GM18520 (cell line): ENCODE measurements around the gene MRPL24.

Source experiments
- ATAC-seq: cut with Tn5 transposase; IDR thresholded peaks from one replicate; pipeline ENCODE4 v1.9.1; 2021; ENCODE audit not compliant: unreplicated experiment

Gene MRPL24

DNA sequence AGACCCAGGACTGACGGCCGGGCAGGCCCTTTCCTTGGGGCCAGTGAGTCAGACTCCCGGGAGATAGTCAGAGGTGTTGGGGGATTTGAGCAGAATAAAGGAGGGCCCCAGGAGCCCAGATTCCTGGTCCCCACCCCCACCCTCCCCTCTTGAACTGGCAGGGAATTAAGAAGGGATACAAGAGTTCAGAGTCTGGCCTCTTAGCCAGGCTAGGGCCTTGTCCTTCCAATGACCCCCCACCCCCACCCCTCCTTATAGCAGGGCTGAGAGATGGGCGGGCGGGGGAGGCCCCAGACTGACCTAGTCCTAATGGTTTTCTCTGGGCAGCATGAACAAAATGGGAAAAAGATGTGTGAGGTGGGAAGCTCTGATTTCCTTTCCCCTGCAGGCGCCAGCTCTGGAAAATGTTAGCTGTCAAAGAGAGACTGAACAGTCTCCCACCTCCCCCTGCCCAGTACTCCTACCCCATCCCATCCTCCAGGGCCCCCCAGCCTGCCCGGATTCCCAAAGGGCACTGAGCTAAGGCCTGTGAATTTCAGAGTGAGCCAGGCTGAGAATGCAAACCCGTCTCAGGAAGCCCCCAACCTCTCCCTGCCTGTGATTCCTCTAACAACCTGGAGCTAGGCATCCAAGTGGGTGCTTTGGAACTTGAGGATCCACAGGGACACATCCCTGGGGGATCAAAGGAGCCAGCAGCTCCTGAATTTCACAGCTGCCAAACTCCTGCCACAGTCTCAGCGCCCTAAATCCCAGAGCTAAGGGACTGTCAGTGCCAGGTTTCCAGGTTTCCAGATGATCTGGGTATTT, 29.7 kb downstream of the MRPL24 start:
- ATAC-seq, result no peak

DNA sequence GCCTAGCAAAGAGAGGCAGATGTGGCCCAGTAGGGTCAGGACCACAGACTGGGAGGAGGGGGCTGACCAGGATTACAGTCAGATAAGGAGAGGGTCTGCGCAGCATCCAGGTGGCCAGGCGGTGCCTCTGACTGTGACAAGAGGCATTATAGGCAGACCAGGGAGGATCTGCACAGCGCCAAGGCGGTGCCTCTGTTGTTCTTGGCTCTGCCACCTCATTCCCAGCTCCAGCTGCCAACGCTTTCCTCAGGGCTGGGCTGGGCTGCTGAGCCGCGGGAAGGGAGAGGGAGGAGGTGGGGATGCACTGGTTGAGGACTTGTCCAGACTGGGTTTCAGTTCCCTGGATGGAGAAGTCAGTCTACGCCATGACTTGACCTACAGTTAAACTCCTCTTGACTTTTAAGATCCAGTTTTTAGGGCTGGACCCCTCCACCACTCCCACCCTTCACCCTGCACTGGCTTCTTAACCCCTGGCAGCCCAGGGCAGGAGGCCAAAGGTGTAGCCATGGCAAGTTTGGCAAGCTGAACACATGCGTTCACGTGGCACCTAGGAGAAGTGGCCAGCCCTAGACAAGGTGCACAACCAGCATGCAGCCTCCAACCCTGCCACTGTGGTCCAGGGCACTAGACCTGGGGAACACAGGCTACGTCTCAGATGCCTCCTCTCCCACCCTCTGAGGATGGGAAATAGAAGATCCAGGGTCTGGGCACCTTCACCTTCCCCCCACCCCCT, 31.0 kb downstream of the MRPL24 start:
- ATAC-seq, result no peak

DNA sequence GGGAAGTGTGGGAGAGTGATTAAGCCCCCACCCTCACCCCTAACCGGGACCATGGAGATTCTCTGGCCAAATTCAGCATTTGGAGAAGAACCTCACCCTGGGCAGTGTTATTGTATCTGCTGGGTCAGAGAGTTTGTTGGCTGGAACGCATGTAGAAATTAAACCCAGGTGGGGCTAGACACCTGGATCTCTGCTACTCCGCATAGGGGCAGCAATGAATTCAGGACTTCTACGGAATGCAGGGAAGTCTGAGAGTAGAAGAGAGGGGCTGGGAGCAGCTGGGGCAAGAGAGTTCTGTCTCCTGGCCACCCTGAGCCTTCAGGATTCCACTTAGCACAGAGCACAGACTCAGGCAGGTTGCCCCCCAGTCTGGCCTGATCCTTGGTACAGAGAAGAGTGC, 31.9 kb downstream of the MRPL24 start:
- no peak for ATAC-seq

DNA sequence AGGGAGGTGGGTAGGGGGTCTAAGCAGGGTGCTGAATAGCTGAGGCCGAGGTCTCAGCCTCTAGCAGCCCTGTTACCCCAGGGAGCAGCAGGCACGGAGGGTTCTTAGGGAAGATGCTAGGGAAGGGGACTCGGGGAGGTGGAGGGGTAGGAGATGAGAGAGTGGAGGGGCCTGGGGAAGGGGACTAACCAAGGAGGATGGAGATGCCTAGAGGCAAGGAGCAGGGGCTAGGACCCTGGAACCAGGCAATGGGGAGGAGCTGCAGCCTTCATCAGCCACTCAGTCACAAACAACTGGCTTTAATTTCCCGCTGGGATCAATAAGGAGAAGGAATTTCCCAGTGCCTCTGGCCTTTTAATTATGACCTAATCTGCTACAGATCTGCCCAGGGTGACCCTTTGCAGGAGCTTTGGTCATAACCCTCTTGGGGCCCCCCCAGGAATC, 32.6 kb downstream of the MRPL24 start:
- ATAC-seq, result no peak

DNA sequence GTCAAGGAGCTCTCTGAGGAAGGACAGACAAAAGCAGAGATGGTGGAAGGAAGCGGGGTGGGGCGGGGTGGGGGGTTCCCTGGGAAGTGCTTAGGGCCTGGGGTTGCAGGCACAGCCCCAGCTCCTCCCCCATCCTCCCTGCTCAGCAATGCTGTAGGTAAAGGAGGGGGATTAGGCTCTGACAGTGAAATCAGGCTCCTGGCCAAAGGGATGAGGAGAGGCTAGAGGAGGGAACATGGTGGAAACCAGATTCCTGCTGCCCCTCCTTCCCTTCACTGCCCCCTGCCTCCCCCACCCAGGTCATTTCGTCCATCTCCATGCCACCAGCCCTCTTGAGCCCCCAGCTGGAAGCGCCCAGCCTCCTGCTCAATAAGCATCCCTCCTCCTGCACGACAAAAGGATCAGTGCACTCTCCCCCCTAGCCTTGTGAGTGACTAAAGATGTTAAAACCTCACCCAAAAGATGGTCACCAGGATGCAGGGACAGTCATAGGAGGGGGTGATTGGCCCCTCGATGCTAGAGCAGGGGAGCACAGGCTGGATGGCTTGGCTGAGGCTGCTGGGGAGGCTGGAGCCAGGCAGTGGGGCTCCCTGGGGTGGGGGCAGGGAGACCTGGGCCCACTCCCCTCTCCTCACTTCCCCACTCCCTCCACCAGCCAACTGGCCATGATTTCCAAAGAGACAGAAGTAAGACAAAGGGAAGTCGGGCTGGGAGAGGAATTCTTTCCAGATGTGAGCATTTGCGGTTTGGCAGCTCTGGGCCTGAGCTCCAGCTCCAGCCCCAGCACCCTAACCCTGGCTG, 33.3 kb downstream of the MRPL24 start:
- ATAC-seq, result no peak

DNA sequence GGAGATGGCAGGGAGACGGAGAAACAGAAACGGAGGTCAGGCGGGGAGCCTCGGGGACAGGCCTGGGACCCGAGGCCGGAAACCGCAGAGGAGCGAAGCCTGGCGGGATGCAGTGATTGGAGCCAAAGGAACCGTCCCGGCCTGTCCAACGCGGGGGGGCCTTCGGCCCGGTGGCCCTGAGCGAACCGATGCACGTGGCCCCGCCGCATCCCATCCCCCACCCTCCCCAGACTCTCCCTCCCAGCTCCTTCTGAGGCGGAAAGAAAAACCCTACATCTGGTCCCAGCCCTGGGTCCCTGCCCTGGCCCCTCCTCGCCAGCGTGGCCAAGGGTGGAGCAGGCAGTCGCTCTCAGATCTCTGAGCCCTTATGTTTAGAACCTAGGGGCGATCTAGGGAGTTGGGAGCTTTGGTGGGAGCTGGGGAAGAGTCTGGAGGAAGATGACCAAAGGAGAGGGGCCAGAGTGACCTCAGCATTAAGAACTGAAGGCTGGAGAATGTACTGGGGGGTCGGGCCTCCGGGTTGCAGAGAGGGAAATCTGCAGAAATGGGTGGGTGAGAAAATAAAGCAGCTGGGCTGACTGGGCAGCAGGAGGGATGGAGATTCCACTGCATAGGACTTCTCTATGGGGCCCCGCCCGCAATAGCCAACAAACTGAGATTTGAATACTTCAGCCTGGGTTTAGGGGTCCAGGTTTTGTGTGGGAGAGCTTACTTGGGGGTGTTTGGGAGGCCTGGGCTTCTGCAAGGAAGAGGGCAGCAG, 34.1 kb downstream of the MRPL24 start:
- no peak for ATAC-seq

DNA sequence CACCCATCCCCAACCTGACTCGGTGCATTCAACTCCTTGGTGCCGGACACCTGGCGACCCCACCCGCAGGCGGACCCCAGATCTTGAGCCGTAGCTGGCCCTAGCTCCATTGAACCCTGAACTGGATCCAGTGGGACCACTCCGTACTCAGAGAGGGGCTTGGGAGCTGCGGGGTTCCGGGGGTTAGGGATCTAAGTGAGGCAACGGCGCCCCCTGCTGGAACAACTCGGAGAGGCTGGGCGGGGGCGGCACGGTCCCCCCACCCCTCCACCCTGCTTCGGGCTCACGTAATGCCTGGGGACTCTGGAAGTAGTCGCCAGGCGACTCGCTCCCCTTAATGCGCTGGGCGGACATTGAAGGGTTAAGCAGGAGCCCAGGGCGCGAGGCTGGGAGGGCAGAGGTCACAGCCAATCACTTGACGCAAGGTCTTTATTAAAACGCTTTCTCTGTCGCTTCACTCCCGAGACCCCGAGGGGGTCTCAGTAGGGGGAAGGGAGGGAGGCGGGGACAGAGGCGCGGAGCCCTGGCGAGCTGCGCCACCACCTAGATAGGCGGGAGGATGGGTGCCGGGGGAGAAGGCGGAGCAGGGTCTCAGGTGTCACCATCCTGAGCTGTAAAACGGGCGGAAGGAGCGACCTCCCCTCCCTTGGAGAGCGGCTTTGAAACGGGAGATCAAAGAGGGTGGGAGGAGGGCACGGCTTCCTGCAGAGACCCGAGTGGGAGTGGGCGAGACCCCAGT, 34.8 kb downstream of the MRPL24 start:
- ATAC-seq, result no peak

DNA sequence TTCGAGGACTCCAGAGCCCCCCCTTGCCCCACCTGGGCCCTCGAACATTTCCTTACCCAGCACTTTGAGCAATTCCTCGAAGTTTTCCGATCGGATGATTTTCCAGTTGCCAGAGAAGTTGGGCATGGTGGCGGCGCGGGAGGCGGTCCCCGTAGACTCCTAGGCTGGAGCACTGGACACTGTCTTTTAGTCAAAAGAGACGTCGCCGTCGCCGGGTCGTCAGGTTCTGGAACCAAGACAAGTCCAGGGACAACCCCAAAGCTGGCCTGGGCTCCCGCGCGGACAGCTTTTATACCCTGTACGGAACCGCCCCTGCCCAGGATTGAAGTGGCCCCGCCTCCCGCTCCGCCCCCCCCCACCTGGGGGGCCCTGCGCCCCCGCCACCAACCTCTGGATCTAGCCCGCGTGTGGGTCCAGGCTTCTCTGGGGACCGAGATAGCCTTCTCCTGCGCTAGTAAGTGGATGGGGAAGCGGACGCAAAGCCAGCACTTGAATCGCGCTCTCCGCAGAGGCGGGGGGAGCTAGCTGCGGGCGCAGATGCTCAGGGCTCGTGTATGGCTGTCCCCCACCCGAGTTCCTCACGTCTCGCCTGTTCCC, 35.5 kb downstream of the MRPL24 start, which contains the start of gene CRABP2:
Gene CRABP2 (minus strand): TSS at position 263 of the 597 bp plus-strand sequence. CDS start 137 bp downstream, at position 126.
- ATAC-seq, result no peak

DNA sequence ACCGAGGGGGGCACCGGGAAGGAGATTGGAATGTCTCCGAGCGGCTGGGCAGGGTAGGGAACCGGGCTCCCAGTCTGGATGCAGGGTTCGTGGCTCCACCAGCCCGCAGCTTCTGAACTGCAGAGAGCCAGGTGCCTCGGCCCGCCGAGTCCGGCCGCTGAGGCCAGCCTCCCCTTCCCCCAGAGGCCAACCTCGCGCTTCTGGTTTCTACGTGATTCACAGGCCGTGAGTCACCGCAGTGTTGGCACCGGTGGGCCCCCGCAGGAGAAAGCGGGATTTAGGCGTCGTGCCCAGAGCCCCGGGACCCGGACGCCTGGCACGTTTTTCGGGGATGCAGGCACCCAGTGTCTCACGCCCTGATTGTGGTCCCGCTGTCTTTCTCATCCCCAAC, 36.0 kb downstream of the MRPL24 start:
- no peak for ATAC-seq

DNA sequence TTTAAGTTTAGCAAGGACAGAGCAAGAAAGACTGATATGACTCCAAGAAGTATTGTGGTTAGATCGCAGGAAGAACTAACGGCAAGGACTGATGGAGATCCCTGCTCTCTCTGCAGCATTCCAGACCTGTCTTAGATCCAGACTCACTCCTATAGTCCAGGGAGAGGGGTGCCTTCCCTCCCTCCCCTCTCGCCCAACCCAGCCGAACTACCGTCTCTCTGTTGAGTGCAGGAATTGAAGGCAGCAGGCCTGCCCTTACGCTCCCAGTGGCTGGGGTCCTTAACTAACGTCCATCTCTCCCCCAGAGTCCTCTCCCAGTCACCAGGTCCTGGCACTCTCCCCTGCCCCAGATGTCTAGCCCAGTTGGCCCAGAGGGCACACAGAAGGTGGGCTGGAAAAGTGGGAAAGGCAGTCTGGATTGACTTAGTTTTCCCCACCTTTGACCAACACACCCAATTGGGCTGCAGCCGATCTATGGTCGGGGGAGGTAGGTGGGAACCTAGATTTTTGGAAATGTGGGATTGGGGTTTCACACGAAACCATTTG, 36.6 kb downstream of the MRPL24 start:
- ATAC-seq, result no peak

DNA sequence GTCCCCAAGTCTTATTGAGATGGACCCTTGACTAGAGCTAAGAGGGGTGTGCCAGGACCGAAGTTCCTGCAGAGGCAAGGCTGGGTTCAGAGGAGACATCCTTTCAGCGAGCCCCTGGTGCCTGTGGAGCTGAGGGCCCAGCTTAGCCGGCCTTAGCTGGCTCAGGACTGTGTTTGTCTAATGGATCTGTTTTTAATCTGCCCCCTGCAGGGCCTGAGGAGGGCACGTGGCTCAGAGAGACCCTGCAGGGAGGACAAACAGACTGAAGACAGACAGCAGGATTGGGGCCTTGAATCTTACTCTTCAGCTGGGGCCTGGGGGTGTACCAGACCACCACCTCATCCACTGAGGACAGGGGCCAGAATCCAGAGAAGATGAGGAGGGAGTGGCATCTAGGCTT, 37.1 kb downstream of the MRPL24 start:
- ATAC-seq, result no peak

DNA sequence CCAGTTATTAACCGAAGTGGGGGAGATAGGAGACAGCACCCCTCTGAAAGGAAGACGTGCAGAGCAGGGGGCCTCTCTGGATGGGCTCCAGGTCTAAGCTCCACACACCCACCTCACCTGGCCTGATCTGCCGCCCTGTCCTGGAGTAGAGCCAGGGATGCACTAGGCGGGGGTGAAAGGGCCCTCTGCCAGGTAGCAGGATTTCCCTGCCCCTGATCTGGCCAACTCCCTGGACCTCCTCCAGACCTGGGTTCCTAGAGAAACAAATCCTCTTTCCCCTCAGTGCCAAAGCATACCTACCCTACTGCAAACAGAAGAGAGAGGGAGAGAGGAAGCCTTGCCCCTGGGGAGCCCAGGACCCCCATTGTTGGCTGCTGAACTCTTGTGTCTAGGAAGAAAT, 37.6 kb downstream of the MRPL24 start:
- no peak for ATAC-seq

DNA sequence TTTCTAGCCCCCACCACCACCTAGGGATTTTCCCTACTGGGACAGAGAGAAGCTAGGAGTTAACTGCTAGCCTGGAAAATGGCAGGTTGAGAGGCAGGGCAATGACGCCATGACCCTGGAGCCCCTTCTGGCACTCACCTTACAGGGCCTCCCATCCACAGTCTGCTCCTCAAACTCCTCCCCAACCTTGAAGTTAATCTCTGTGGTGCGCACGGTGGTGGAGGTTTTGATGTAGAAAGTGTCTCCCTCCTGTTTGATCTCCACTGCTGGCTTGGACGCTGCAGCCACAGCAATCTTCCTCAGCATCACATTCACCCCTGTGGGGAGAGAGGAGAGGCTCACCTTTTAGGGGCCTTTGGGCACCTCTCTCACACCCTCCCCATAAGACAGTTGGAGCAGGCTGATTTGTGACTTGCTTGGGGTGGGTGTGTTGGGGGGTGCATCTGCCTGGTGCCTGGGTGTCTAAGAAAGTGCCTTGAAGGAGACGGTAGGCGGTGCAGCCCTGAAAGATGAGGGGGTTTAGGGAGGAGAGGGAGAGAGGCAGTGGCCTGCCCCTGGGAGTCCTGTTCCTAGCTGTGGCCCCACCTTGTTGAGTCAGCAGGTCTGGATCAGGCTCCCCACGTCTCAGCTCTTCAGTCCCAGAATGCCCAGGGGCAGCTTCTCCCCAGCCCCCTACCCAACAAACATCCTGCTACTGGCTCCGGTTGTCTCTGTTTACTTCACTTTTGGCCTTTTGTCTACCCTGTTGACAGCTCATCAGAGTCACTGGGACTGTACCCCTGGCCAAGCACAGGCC, 40.0 kb downstream of the MRPL24 start:
- ATAC-seq, result no peak

DNA sequence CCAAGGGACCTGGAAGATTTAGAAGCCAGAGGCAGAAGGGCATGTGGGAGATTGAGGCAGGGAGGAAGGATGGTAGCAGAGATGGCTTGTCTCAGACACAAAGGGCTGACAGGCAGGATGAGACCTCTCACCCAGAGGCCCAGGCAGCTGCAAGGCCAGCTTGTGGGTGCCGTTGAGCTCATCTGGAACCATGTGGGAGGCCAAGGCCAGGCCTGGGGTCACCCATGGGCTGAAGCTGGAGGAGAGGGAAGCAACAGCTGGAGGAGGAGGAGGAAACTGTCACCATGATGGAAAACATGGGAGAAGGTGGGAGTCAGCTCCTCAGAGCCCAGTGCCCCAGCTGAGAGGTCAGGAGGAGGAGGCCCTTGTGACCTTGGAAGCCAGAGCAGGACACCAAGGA, 41.9 kb downstream of the MRPL24 start:
- no peak for ATAC-seq

DNA sequence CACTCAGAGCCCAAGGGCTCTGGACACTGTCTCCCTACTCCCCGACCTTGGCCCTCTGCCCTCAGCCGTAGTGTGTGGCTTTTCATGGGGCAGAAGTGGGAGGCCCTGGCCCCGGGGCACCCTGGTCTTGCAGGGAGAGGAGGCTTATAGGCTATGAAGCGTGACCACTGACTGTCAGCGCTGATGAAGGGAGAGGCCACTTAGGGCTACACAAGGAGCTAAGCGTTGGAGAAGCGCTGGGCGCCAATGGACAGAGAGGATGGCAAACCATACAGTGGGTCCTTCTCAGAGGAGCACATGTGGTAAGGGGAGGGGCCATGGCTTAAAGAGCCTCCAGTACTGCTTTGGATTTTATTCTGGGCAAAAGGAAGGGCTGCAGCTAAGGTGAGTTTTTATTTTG, 43.4 kb downstream of the MRPL24 start:
- no peak for ATAC-seq

DNA sequence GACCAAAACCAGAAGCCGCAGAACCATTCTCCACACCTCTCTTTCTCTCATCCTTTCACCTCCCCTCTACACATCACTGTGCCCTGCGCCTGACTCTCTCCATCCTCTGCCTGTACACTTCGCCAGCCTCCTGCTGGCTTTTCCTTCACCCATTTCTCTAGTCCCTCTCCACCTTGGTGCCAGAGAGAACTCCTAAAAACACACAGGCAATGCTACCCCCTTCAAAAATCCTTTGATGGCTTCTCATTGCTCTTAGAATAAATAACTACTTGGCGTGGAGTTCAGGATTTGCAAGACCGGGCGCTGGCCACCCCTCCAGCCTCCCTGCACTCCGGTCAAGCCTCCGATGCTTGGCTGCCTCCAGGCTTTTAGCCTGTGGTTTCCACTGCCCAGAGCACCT, 44.1 kb downstream of the MRPL24 start:
- no peak for ATAC-seq

DNA sequence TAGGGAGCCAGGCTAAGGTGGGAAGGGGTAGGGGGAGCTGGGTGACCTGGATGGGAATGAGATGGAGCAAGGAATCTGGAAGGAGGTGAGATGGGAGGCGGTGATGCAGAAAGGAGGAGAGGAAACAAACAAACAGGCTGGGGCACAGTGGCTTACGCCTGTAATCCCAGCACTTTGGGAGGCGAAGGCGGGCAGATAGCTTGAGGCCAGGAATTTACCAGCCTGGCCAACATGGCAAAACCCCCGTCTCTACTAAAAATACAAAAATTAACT, 46.3 kb downstream of the MRPL24 start:
- ATAC-seq, result no peak

DNA sequence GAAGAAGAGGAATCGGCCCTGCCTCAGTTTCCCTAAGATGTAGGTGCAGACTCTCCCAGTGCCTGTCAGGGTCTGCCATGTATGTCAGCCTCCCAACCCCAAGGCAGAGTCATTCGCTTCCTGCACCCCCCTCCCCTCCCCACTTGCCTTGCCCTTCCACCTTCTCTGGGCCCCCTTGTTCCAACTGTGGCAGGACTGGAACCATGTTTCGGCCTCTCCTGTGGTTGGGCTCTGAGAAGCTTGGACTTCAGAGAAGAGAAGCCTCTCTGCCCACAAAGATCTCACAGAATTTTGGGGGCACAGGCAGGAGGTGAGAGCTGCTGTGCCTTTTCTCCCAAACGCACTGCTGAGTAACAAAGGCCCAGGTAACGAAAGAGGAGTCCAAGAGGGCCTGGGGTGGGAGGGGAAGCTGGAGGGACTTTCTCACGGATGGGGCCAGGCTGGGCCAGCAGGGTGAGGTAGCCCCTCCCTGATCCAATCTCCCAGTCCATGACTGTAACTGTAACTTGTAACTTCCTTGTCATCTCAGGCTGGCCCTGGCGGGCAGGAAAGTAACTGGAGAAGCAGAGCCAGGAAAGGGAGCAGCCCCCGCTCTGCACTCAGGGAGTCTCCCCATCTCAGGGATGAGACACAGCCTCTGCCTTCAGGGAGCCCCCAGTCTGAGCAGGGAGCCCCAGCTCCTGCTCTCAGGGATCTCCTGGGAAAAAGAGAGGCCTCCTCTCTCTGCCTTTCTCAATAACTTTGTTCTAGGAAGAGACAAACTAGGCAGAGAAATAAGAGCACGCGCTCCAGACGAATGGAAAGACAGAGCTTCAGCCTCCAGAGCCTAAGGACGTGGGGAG, 46.8 kb downstream of the MRPL24 start:
- no peak for ATAC-seq
